HEK293T (cell line): ENCODE results near the gene GYS1.

Source experiments
- CTCF ChIA-PET: fragments of 350-600 bp; formaldehyde crosslinking; extraction: SDS; loops from one replicate; lab custom pipeline; 2021; ENCODE audit warnings: antibody characterized with exemption, inconsistent platforms; lab: Yijun Ruan, JAX
- POLR2A ChIA-PET: fragments of 350-600 bp; formaldehyde crosslinking; extraction: SDS; loops from one replicate; lab custom pipeline; 2020; ENCODE audit warnings: antibody characterized with exemption, inconsistent platforms; lab: Yijun Ruan, JAX
- DNase-seq: peaks from one replicate; pipeline ENCODE4 v3.0.0; 2012; ENCODE audit warnings: mixed read lengths; ENCODE audit errors: extremely low spot score
- ARNT ChIP-seq: fragments of 450-650 bp; IDR thresholded peaks from 2 replicates; pipeline ENCODE4 v1.6.1; 2017; ENCODE audit warnings: mild to moderate bottlenecking
- BHLHE40 ChIP-seq: fragments of 450-650 bp; IDR thresholded peaks from 2 replicates; pipeline ENCODE4 v1.6.1; 2016; ENCODE audit warnings: mild to moderate bottlenecking, moderate library complexity, borderline replicate concordance
- CTBP1 ChIP-seq: fragments of 450-650 bp; IDR thresholded peaks from 2 replicates; pipeline ENCODE4 v1.6.1; 2016; ENCODE audit warnings: borderline replicate concordance
- ELF4 ChIP-seq: fragments of 450-650 bp; IDR thresholded peaks from 2 replicates; pipeline ENCODE4 v1.6.1; 2017; ENCODE audit warnings: antibody characterized with exemption
- FOXA1 ChIP-seq: fragments of 450-650 bp; IDR thresholded peaks from 2 replicates; pipeline ENCODE4 v1.6.1; 2016; ENCODE audit warnings: mild to moderate bottlenecking
- FOXK2 ChIP-seq: fragments of 450-650 bp; IDR thresholded peaks from 2 replicates; pipeline ENCODE4 v1.6.1; 2016; ENCODE audit warnings: mild to moderate bottlenecking
- FOXM1 ChIP-seq: fragments of 450-650 bp; IDR thresholded peaks from 2 replicates; pipeline ENCODE4 v1.6.1; 2017; ENCODE audit warnings: mild to moderate bottlenecking, borderline replicate concordance
- HDGF ChIP-seq: fragments of 450-650 bp; IDR thresholded peaks from 2 replicates; pipeline ENCODE4 v1.6.1; 2017; ENCODE audit warnings: antibody characterized with exemption, borderline replicate concordance
- L3MBTL2 ChIP-seq: fragments of 450-650 bp; conservative IDR thresholded peaks from 2 replicates; pipeline ENCODE4 v1.6.1; 2016; ENCODE audit warnings: mild to moderate bottlenecking
- LEF1 ChIP-seq: fragments of 450-650 bp; IDR thresholded peaks from 2 replicates; pipeline ENCODE4 v1.6.1; 2017; ENCODE audit warnings: mild to moderate bottlenecking, borderline replicate concordance
- NFRKB ChIP-seq: fragments of 450-650 bp; IDR thresholded peaks from 2 replicates; pipeline ENCODE4 v1.6.1; 2016; ENCODE audit warnings: mild to moderate bottlenecking, moderate library complexity
- PKNOX1 ChIP-seq: fragments of 450-650 bp; IDR thresholded peaks from 2 replicates; pipeline ENCODE4 v1.6.1; 2016
- SP1 ChIP-seq: fragments of 450-650 bp; IDR thresholded peaks from 2 replicates; pipeline ENCODE4 v1.6.1; 2017
- SUZ12 ChIP-seq: fragments of 450-650 bp; IDR thresholded peaks from 2 replicates; pipeline ENCODE4 v1.6.1; 2016; ENCODE audit warnings: mild to moderate bottlenecking
- TARDBP ChIP-seq: fragments of 450-650 bp; IDR thresholded peaks from 2 replicates; pipeline ENCODE4 v1.6.1; 2016
- ZNF384 ChIP-seq: fragments of 450-650 bp; IDR thresholded peaks from 2 replicates; pipeline ENCODE4 v1.6.1; 2016

Gene GYS1

GRCh38 chr19:48947258-48947542 lies 45.9 kb downstream of the GYS1 start:
- CTCF ChIA-PET: no interaction called here
- no peak for TF ChIP-seq ZNF384
- TF ChIP-seq FOXK2: no peak
- TF ChIP-seq L3MBTL2: no peak
- no peak for DNase-seq
- POLR2A ChIA-PET: no interaction called here

GRCh38 chr19:48946463-48947257 lies 46.4 kb downstream of the GYS1 start:
- CTCF ChIA-PET: no interaction called here
- TF ChIP-seq ELF4: no peak
- no peak for TF ChIP-seq SUZ12
- no peak for TF ChIP-seq CTBP1
- no peak for TF ChIP-seq TARDBP
- TF ChIP-seq SP1: no peak
- no peak for TF ChIP-seq HDGF
- TF ChIP-seq ZNF384: no peak
- no peak for TF ChIP-seq L3MBTL2
- TF ChIP-seq PKNOX1: no peak
- TF ChIP-seq NFRKB: no peak
- DNase-seq: no peak
- POLR2A ChIA-PET: interaction anchor here (1.2 kb wide), 1 partner anchor 8 kb away, joined by 3 read pairs; the partner anchor contains the start of gene BAX

GRCh38 chr19:48945817-48946216 lies 47.3 kb downstream of the GYS1 start:
- CTCF ChIA-PET: no interaction called here
- POLR2A ChIA-PET: interaction anchor here (1.2 kb wide), 1 partner anchor 9 kb away, joined by 3 read pairs; the partner anchor contains the start of gene BAX
- TF ChIP-seq LEF1 (no peak), FOXK2 (no peak), NFRKB (no peak)
- DNase-seq: no peak

GRCh38 chr19:48945415-48945814 lies 47.7 kb downstream of the GYS1 start:
- ChIA-PET POLR2A (no interaction called here), CTCF (no interaction called here)
- TF ChIP-seq FOXK2 (no peak), LEF1 (no peak), ELF4 (no peak), BHLHE40 (no peak), NFRKB (no peak), PKNOX1 (no peak), SUZ12 (no peak), SP1 (no peak), FOXA1 (no peak), HDGF (no peak), L3MBTL2 (no peak), ZNF384 (no peak), CTBP1 (no peak), ARNT (no peak), TARDBP (no peak), FOXM1 (no peak)
- no peak for DNase-seq

- CTCF ChIA-PET: no interaction called here
- no peak for DNase-seq
- POLR2A ChIA-PET: interaction anchor here (1.1 kb wide), 1 partner anchor 12 kb away, joined by 3 read pairs; the partner anchor contains the start of gene BAX
- no peak for TF ChIP-seq ZNF384
- no peak for TF ChIP-seq L3MBTL2
- TF ChIP-seq TARDBP: no peak
- no peak for TF ChIP-seq ARNT
- no peak for TF ChIP-seq CTBP1
- TF ChIP-seq LEF1: no peak
- no peak for TF ChIP-seq FOXM1
- TF ChIP-seq PKNOX1: no peak
- TF ChIP-seq SP1: no peak
- no peak for TF ChIP-seq HDGF
- no peak for TF ChIP-seq SUZ12
- no peak for TF ChIP-seq FOXA1
- TF ChIP-seq NFRKB: no peak
- no peak for TF ChIP-seq BHLHE40
- no peak for TF ChIP-seq ELF4
- TF ChIP-seq FOXK2: no peak
Measured at GRCh38 chr19:48943081-48943480, 50.0 kb downstream of the GYS1 start.

GRCh38 chr19:48940902-48941301 lies 52.2 kb downstream of the GYS1 start:
- no peak for DNase-seq
- CTCF ChIA-PET: no interaction called here
- no peak for TF ChIP-seq ZNF384
- TF ChIP-seq FOXA1: no peak
- no peak for TF ChIP-seq FOXM1
- TF ChIP-seq BHLHE40: no peak
- no peak for TF ChIP-seq SUZ12
- no peak for TF ChIP-seq ELF4
- no peak for TF ChIP-seq NFRKB
- TF ChIP-seq FOXK2: no peak
- no peak for TF ChIP-seq SP1
- no peak for TF ChIP-seq CTBP1
- no peak for TF ChIP-seq HDGF
- TF ChIP-seq LEF1: no peak
- no peak for TF ChIP-seq ARNT
- no peak for TF ChIP-seq PKNOX1
- POLR2A ChIA-PET: interaction anchor here (0.9 kb wide), 1 partner anchor 14 kb away, joined by 3 read pairs; the partner anchor contains the start of gene BAX
